GM11168 (cell line): ENCODE measurements around the gene ACTG1.

ENCODE experiments used
- in situ Hi-C: fragments of 300-500 bp; cut with MboI; formaldehyde crosslinking; loops from one replicate; pipeline ENCODE4 v1.12.0; 2022; ENCODE audit warnings: low sequenced_read_pairs; ENCODE audit not compliant: unreplicated experiment

ACTG1 gene

DNA sequence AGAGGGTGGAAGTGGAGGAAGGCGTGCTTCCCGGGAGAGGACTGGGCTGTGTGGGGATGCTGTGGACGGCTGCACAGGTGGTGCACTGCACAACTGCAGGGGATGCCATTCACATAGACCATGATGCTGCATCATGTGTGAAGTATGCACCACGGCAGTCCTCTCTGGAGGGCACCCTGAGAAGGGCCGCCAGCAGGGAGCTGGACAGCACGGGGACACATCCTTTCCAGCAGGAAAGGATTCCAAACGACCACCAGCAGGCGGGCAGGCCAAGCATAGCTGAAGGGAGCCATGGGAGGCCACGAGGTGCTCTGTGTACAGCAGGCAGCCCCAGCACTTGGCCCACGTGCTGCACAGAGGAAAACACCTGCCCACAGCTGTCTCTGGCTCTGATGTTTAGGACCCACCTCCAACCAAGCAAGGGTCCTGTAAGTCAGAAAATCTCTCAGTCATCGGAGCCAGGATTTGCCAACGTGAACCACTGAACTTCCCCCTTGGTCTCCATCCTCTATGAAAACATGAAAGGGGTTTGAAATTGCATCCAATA lies 10.1 kb downstream of the ACTG1 start:
- in situ Hi-C loops: no loop called here

- in situ Hi-C loops: no loop called here
These were observed 12.6 kb downstream of the ACTG1 start for GRCh38 chr17:81500047-81500446.

GRCh38 chr17:81499601-81499970 lies 13.0 kb downstream of the ACTG1 start:
- in situ Hi-C loops: loop anchor here (25.0 kb wide), 2 partner anchors 212 to 362 kb away; partner anchors contain the start of gene SLC38A10

GRCh38 chr17:81498953-81499600 lies 13.5 kb downstream of the ACTG1 start:
- in situ Hi-C loops: loop anchor here (25.0 kb wide), 2 partner anchors 212 to 362 kb away; partner anchors contain the start of gene SLC38A10

DNA sequence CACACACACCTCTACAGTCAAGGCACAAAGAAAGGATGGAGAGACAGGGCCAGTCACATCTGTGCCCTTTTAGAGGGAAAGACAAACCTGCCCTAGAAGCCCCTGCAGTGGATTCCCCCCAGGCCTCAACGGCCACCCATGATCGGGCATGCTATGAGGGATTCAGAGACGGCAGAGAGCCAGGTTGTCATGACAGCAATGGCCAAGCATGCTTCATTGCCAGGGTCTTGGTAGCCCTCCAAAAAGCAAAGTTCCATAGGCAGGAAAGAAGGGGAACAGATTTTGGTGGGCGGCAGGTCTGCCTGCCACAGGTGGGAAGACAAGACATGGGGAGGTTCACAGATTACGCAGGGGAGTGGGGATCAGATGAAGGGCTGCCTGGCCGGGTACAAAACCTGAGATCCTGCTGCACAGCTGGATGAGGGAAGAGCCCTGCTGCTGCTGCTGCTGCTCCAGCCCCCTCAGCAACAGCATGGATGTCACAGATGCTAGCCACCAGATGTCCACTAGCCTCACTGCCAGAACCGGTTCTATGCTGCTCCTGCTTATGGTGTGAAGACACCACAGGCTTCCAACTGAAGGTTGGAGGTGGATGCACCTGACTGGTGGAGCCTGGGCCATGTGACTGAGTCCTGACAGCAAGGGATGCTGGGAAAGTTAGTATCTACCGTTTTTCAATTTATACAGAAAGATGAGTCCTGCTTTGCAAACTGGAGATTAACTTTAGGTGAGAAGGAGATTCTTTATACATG lies 17.8 kb downstream of the ACTG1 start:
- in situ Hi-C loops: loop anchor here (25.0 kb wide), 2 partner anchors 208 to 358 kb away; partner anchors contain the start of gene SLC38A10

GRCh38 chr17:81493198-81494038 lies 19.2 kb downstream of the ACTG1 start:
- in situ Hi-C loops: loop anchor here (25.0 kb wide), 2 partner anchors 206 to 356 kb away; partner anchors contain the start of gene SLC38A10

- in situ Hi-C loops: loop anchor here (25.0 kb wide), 2 partner anchors 205 to 355 kb away; partner anchors contain the start of gene SLC38A10
These were observed 19.9 kb downstream of the ACTG1 start for GRCh38 chr17:81492706-81493105.

- in situ Hi-C loops: loop anchor here (25.0 kb wide), 2 partner anchors 205 to 355 kb away; partner anchors contain the start of gene SLC38A10
These were observed 20.4 kb downstream of the ACTG1 start for GRCh38 chr17:81492202-81492601.

DNA sequence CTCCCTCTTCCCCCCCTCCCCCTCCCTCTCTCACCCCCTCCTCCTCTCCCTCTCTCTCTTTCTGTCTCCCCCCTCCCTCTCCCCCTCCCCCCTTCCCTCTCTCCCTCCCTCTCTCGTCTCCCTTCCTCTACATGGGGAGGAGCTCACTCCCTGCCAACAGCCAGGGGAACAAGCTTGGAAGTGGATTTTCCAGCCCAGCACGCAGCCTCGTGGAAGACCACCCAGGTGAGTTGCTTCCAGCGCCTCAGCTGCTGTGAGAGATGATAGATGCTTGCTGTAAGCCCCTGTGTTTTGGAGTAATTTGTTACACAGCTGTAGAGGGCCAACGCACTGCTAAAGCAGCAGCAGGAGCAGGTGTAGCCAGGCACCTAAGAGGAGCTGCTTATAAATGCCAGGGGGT lies 20.8 kb downstream of the ACTG1 start:
- in situ Hi-C loops: loop anchor here (25.0 kb wide), 2 partner anchors 204 to 354 kb away; partner anchors contain the start of gene SLC38A10

- in situ Hi-C loops: loop anchor here (25.0 kb wide), 2 partner anchors 204 to 354 kb away; partner anchors contain the start of gene SLC38A10
These were observed 21.4 kb downstream of the ACTG1 start for GRCh38 chr17:81491181-81491581.

DNA sequence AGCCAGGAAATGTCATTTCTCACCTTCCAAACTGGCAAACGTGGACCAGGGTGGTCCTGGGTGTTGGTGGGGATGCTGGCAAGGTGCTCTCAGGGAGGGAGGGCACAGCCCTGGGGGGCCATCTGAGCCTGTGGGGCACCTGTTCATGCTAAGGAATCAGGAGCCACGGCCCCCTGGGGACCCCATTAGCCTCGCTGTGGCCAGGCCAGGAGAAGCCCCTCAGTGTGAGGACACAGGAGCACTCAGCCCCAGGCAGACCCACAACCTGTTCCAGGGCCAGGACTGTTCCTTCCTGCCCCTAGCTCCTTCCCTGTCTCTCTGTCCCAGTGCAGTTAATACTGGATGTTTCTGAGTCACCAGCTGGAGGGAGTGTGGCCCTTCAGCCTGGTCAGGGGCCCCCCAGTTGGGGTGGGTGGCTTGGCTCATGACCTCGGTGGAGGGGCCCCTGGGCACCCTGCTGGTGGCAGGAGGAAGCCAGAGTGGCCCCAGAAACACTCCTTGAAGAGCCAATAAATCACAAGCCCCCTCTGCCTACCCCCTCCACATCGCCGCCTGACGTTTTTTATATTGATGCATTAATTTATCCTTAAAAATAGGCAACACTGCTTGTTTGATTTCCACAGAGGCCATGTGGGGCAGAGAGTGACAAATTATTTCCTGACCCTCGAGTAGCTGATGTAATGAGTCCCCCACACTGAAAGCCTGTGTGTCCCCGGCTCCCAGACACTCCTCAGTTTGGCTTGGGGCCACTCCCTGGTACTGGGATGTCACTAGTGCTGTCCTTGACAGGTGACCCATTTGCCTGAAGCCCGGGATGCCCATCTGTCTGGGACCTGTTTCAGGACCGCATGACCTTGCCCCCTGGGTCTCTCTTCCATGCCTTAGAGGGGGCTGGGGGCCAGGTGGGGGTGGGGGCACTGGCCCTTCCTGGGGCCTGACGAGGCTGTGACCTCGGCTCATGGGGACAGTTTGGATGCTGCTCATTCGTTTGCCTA lies 22.3 kb downstream of the ACTG1 start:
- in situ Hi-C loops: loop anchor here (25.0 kb wide), 2 partner anchors 203 to 353 kb away; partner anchors contain the start of gene SLC38A10

DNA sequence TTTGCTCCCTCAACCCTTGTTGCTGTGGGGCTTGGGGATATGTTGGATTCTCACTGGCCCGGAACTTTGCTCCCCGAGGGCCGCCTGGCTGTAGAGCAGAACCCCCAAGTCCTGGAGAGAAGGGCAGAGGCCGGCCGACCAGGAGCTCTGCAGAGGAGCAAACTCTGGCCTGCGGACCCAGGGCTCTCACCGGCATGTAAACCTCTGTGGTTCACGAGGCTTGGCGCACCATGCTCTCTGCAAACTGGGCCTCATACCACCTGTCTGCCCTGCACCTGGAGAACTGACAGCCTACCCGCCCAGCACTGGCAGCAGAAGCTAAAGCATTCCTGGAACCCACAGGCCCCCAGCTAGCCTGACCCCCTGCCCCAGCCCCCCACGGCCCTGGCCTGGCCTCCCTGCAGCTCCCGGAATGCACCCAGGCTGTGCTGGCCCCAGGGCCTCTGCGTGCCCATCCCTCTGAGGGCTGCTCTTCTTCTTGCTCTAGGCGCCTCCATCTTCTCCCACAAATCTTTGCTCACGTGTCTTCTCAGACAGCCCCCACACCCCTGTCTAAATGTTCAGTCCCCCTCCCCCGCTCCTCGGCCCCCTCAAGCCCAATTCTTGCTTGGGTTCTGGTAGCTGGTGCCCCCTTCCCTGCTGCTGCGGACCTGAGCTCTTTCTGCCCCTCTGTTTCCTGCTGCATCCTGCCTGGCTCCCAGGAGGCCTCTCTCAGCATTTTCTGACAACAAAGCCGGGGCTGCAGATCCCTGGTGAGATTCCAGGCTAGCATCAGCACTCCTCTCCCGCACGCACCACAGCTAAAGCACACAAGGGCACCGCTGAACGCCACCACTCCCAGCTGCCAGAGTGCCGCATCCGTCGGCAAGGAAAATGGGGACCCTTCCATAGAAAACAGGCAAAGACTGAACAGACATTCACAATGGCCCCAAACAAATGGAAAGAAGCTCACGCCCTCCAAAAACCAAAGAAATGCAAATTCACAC lies 23.3 kb downstream of the ACTG1 start:
- in situ Hi-C loops: loop anchor here (25.0 kb wide), 2 partner anchors 202 to 352 kb away; partner anchors contain the start of gene SLC38A10

- in situ Hi-C loops: loop anchor here (25.0 kb wide), 2 partner anchors 201 to 351 kb away; partner anchors contain the start of gene SLC38A10
These were observed 24.2 kb downstream of the ACTG1 start for GRCh38 chr17:81488276-81488860.

- in situ Hi-C loops: loop anchor here (25.0 kb wide), 2 partner anchors 200 to 350 kb away; partner anchors contain the start of gene SLC38A10
These were observed 24.9 kb downstream of the ACTG1 start for GRCh38 chr17:81487487-81488275.

GRCh38 chr17:81487089-81487486 lies 25.5 kb downstream of the ACTG1 start:
- in situ Hi-C loops: loop anchor here (25.0 kb wide), 2 partner anchors 200 to 350 kb away; partner anchors contain the start of gene SLC38A10
